Neural cell (in vitro differentiated cells): ENCODE data around the gene SCYL1.
A peak's percentile ranks its signal among the peaks of the same experiment; 100 is the strongest.

Experiments
- CTCF ChIP-seq: fragments of 450-650 bp; IDR thresholded peaks from 2 replicates; pipeline ENCODE4 v1.5.1; 2014; ENCODE audit warnings: antibody characterized with exemption, mild to moderate bottlenecking, moderate library complexity; ENCODE audit not compliant: poor library complexity, severe bottlenecking
- EZH2 ChIP-seq: fragments of 200-600, 300-800 bp; shearing (Covaris generic), sonication (generic); IDR thresholded peaks from 2 replicates; pipeline ENCODE4 v1.6.1; 2014; ENCODE audit warnings: antibody characterized with exemption, low read length, borderline replicate concordance, mild to moderate bottlenecking; ENCODE audit not compliant: insufficient read depth, poor library complexity, severe bottlenecking
- POLR2AphosphoS5 ChIP-seq: IDR thresholded peaks from 2 replicates; pipeline ENCODE4 v1.6.1; 2012

- no peak for TF ChIP-seq CTCF
- peak; percentile 84 for TF ChIP-seq POLR2AphosphoS5
- TF ChIP-seq EZH2, result no peak
Measured at GRCh38 chr11:65477149-65477965, 47.5 kb upstream of the SCYL1 start.
